Mucosa of descending colon (tissue), 3 donors: ENCODE results near the gene OR5T2. TPM values are rescaled to one million over a fixed set of nuclear protein-coding genes. Genes with fewer than 3 reads are reported as not detected.
"Not testable (repeated sequence)": the region's sequence is repeated elsewhere in the genome, so short reads cannot be mapped to it uniquely, and the experiment has no call there.

ENCODE experiments used
- ATAC-seq: fragments of 200-7000 bp; cut with Tn5 transposase; one replicate; pipeline ENCODE4 v1.9.1; 2020; ENCODE audit warnings: mild to moderate bottlenecking, moderate library complexity
- DNase-seq, 3 donors: peaks; one replicate each; pipeline ENCODE4 v3.0.0-alpha.2; 2020
- H3K36me3 ChIP-seq: fragments of 200-600 bp; one replicate; pipeline ENCODE4 v1.8.0; 2021; ENCODE audit warnings: low read depth, mild to moderate bottlenecking
- H3K4me1 ChIP-seq: fragments of 200-600 bp; one replicate; pipeline ENCODE4 v1.8.0; 2021; ENCODE audit warnings: low read depth, mild to moderate bottlenecking
- H3K4me3 ChIP-seq: fragments of 200-600 bp; one replicate; pipeline ENCODE4 v1.8.0; 2021; ENCODE audit warnings: mild to moderate bottlenecking
- H3K9me3 ChIP-seq: fragments of 200-600 bp; one replicate; pipeline ENCODE4 v1.8.0; 2021; ENCODE audit warnings: mild to moderate bottlenecking
- CTCF ChIP-seq: fragments of 200-600 bp; IDR thresholded peaks from one replicate; pipeline ENCODE4 v1.8.0; 2022; ENCODE audit warnings: antibody characterized with exemption, mild to moderate bottlenecking
- intact Hi-C, 2 donors: fragments of 100-400 bp; cut with DNase I in 1 of 2; cut with micrococcal nuclease in 1 of 2; formaldehyde crosslinking; loops; one replicate each; pipeline versions ENCODE4 v1.11.0 to v1.11.1; 2022; cut with DNase I, micrococcal nuclease
- long read RNA-seq, 2 donors: library from polyadenylated mRNA; unstranded; transcript quantifications; one replicate each; pipeline ENCODE4 v2.0.0, GENCODE V29; 2019 to 2021
- total RNA-seq, 3 donors: library from RNA; stranded (reverse); fragmentation: NEBNext Ultra II Directional in 2 of 3; extraction: Animal tissue kit (Norgen Biotek cat#: 25700) in 2 of 3; gene quantifications; one replicate each; pipeline versions ENCODE4 v1.2.1 to v1.2.4, GENCODE V29; 2021 to 2023
- donor health status: DM: no; HTN: no; CAD: no; lungs with moderate emphysema.
- donor health status: DM: no; HTN: no; CAD: no.
- donor health status: DM: no; HTN: yes; CAD: no.

OR5T2 gene
- not detected for total RNA-seq
- long read RNA-seq, donor 1: 0 reads
- long read RNA-seq, donor 2: 0 reads

DNA sequence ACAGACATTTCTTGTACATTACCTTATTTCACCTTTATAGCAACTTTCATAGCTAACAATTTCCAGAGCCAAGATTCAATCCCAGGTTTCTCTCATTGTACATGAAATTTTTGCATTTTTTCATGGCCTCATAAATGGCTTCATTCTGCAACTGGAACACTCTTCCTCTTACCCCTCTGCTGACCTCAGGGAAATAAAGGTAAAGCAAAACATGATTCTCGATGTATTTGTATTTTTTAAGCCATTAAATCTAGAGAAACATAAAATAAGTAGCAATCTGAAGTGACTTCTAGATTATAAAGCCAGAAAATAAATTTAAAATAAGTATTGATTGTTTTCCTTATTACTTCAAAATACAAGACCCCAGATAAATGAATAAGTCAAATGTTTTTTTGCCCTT is at the start of gene OR5T2:
Gene OR5T2 (minus strand): TSS at position 101 of the 400 bp plus-strand sequence. CDS start 1,193 bp downstream, outside the sequence.
- H3K4me3 ChIP-seq: no peak within 1 kb of the TSS
- no peak for DNase-seq
- no peaks in the 10 kb centered on the region for H3K4me1 ChIP-seq
- no peaks in the 10 kb centered on the region for H3K36me3 ChIP-seq
- no peaks in the 10 kb centered on the region for H3K9me3 ChIP-seq
- intact Hi-C loops: no loop called here
- TF ChIP-seq CTCF: no peak
- ATAC-seq: no peak

DNA sequence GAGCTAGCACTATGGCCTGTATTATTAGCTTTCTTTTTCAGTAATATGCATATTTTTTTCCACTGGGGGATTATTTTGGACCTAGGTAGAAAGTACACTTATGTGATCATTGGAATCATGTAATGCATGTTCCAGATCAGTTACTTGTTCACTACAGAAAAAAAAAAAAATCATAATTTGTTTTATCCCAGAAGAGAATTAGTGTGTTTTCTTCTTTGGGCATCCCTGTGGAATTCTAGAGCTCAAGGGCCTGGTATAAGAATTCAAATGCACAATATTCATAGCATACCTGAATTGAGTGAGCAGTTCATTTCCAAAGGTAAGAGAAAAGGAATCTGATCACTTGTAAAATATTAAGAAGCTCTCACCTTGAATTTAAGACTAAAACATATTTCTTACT is 39.8 kb upstream of the OR5T2 start, which contains the start of gene OR5T1:
Gene OR5T1 (plus strand): TSS at position 301 of the 400 bp plus-strand sequence. CDS start 1,485 bp downstream, outside the sequence.
- intact Hi-C loops: no loop called here
- no peak for TF ChIP-seq CTCF
- ATAC-seq (no peak), DNase-seq (no peak)
- Histone ChIP-seq H3K4me3 (no peak within 1 kb of the TSS), H3K4me1 (no peaks in the 10 kb centered on the region), H3K36me3 (no peaks in the 10 kb centered on the region), H3K9me3 (no peaks in the 10 kb centered on the region)

DNA sequence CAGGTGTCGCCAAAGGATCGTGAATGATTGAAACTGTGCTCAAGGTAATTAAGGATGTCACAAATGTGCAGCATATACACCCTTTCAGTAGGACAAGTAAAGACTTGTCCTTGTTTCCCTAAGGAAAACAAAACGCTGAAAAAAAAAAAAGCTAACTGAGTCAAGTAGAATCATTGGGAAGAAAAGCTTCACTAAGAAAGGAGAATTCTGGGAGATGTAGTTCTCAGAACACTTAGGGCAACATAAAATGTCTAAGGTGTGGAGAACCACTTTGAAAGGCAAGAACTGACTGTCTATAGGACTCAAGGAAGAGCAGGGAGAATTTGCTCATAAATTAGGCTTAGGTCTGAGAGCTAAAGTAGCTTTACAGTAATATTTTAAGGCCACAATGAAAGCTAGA is 37.0 kb upstream of the OR5T2 start:
- no peaks in the 10 kb centered on the region for H3K36me3 ChIP-seq
- DNase-seq (no peak), ATAC-seq (no peak)
- TF ChIP-seq CTCF: no peak
- no peak overlapping the region for H3K4me3 ChIP-seq
- intact Hi-C loops: no loop called here
- no peaks in the 10 kb centered on the region for H3K4me1 ChIP-seq
- no peaks in the 10 kb centered on the region for H3K9me3 ChIP-seq

- H3K4me3 ChIP-seq: no peak within 1 kb of the TSS
- H3K9me3 ChIP-seq: no peaks in the 10 kb centered on the region
- DNase-seq: no peak
- TF ChIP-seq CTCF: no peak
- no peaks in the 10 kb centered on the region for H3K36me3 ChIP-seq
- no peaks in the 10 kb centered on the region for H3K4me1 ChIP-seq
- intact Hi-C loops: no loop called here
- no peak for ATAC-seq
Measured at GRCh38 chr11:56251954-56252353, 17.9 kb upstream of the OR5T2 start, which contains the start of gene OR5T3. Gene OR5T3, plus strand, starts transcription at chr11:56252254. Its CDS starts 0 bp downstream, at chr11:56252254.

- H3K4me1 ChIP-seq, H3K4me3 ChIP-seq, H3K36me3 ChIP-seq, DNase-seq, intact Hi-C loops, ATAC-seq, H3K9me3 ChIP-seq: not testable (repeated sequence)
Measured at GRCh38 chr11:56219735-56220134, 14.3 kb downstream of the OR5T2 start.

DNA sequence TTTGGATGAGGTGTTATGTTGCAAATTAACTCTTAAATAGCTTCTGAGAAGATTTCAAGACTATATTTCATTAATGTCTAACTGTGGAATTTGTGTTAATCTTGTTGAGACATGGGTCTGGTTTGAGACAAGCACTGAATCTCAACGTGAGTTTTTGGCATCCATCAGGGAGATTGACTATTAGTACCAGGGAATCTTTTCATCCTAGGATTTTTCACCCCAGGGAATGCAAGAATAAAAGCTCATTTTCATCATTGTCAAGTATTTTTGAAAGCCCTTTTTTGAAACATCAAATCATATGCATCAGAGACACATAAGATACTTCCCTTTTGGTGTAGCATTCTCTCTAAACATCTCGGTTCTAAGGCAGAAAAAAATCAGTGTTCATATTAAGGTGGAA is 19.5 kb downstream of the OR5T2 start:
- H3K9me3 ChIP-seq: peaks cover 8% of the 10 kb centered on the region
- intact Hi-C loops: no loop called here
- no peak overlapping the region for H3K4me3 ChIP-seq
- no peaks in the 10 kb centered on the region for H3K4me1 ChIP-seq
- H3K36me3 ChIP-seq: no peaks in the 10 kb centered on the region
- DNase-seq: no peak
- no peak for ATAC-seq
- no peak for TF ChIP-seq CTCF
